ENCODE results near the gene POMT2.

DNA sequence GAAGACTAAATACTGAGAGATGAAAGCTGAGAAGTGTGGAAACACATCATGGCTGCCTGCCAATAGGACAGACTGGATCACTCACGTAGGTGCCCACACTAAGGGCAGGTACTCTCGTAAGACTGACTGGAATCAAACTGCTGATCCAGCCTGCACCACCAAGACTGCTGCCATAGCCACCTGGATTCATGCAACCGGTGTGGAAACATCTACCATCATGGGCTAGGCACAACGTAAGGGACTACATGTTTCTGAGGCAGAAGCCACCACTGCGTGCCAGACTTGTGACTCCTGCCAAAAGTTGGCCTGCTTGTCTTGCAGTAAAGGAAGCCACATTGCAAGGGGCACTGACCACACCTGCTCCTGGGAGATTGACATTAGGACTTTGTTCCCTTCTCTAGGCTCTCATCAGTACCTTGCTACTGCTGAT, 3.8 kb downstream of the POMT2 start:
- no peak for TF ChIP-seq GATA3 (IDR thresholded peaks at IDR 0.05; ENCODE audit: low read depth, low read length)
- TF ChIP-seq GATA2 (IDR thresholded peaks at IDR 0.05; ENCODE audit: low read depth, low read length) = no peak

Data from SH-SY5Y (cell line).